Testis (tissue), 3 donors: ENCODE data around the gene PTPRU. TPM values are rescaled to one million over a fixed set of nuclear protein-coding genes. Genes with fewer than 3 reads are reported as not detected.

ENCODE experiments used
- DNase-seq: peaks from one replicate; pipeline ENCODE4 v3.0.0-alpha.2; 2019
- H3K27ac ChIP-seq, 2 donors: fragments of 200-600 bp; sonication (generic); one replicate each; pipeline ENCODE4 v1.5.1; 2019
- H3K27me3 ChIP-seq: fragments of 200-600 bp; sonication (generic); one replicate; pipeline ENCODE4 v1.5.1; 2019
- H3K36me3 ChIP-seq: fragments of 200-600 bp; sonication (generic); one replicate; pipeline ENCODE4 v1.5.1; 2017; ENCODE audit warnings: low read depth; ENCODE audit errors: missing control alignments
- H3K4me1 ChIP-seq: fragments of 200-600 bp; sonication (generic); one replicate; pipeline ENCODE4 v1.5.1; 2019
- H3K4me3 ChIP-seq, 2 donors: fragments of 200-600 bp; sonication (generic); one replicate each; pipeline ENCODE4 v1.5.1; 2017 to 2019
- H3K9me3 ChIP-seq: fragments of 200-600 bp; sonication (generic); one replicate; pipeline ENCODE4 v1.5.1; 2017
- POLR2A ChIP-seq: fragments of 450-650 bp; IDR thresholded peaks from one replicate; pipeline ENCODE4 v1.6.1; 2017; ENCODE audit warnings: antibody characterized with exemption, mild to moderate bottlenecking, moderate library complexity
- WGBS, 2 donors: methylation state at CpG; one replicate each; pipeline ENCODE4 v1.1.5; 2018; 5-methylcytosine and 5-hydroxymethylcytosine counted together
- intact Hi-C: fragments of 100-400 bp; cut with DNase I; formaldehyde crosslinking; loops from one replicate; pipeline ENCODE4 v1.15.1; 2023; ENCODE audit warnings: low total_unique reads
- polyA plus RNA-seq: library from polyadenylated mRNA; stranded (reverse); fragments of 350-450 nt; fragmentation: Illumina TruSeq; extraction: RNeasy Lipid Tissue Mini Kit (QIAGEN cat#74804); gene quantifications from one replicate; pipeline ENCODE4 v1.2.3, GENCODE V29; 2014; ENCODE audit warnings: low read depth, low replicate concordance; ENCODE audit not compliant: insufficient read depth
- total RNA-seq, 2 donors: library from RNA; depleted of rRNA; stranded (reverse); fragments of >200 nt; gene quantifications; one replicate each; pipeline ENCODE4 v1.2.3, GENCODE V29; 2016
- TF ChIP-seq, protein P1 (sequence below), 3 experiments: fragments of 450-650 bp in 2 of 3; fragments of 200-600 bp in 1 of 3; sonication (generic) in 1 of 3; IDR thresholded peaks; one replicate each; pipeline ENCODE4 v1.5.1; 2016 to 2019; ENCODE audit warnings: antibody characterized with exemption in 3 of 3, mild to moderate bottlenecking in 2 of 3, moderate library complexity in 1 of 3

The PTPRU gene
- total and polyA plus RNA-seq, 3 donors from 2014 or later: 13.3 to 39.1 (median 21.7) TPM

DNA sequence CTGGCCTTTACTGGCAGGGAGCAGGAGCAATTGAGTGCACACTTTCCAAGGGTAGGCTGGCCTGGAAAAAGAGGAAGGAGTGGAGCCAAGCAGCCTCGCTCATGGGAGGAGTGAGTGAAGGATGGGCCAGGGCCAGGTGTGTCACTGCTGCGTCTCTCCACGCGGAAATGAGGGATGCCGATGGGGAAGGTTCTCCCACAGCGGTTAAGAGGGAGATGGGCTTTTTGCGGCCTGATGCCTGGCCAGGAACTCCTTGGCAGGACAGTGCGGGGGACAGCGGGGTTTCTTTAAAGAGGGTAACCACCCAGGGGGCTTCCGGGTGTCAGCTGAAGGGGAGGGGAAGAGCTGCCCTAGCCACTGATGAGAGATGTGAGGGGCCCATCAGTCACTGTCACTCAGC, 82.4 kb downstream of the PTPRU start:
- Histone ChIP-seq H3K9me3 (no peaks in the 10 kb centered on the region), H3K4me1 (no peaks in the 10 kb centered on the region), H3K36me3 (no peaks in the 10 kb centered on the region), H3K4me3 (no peak overlapping the region), H3K27ac (no peak overlapping the region), H3K27me3 (no peaks in the 10 kb centered on the region)
- intact Hi-C loops: no loop called here
- WGBS, 2 donors: 94 to 96% methylated on average over 10 of the region's 10 CpGs
- DNase-seq: no peak
- TF ChIP-seq, protein P1, sequence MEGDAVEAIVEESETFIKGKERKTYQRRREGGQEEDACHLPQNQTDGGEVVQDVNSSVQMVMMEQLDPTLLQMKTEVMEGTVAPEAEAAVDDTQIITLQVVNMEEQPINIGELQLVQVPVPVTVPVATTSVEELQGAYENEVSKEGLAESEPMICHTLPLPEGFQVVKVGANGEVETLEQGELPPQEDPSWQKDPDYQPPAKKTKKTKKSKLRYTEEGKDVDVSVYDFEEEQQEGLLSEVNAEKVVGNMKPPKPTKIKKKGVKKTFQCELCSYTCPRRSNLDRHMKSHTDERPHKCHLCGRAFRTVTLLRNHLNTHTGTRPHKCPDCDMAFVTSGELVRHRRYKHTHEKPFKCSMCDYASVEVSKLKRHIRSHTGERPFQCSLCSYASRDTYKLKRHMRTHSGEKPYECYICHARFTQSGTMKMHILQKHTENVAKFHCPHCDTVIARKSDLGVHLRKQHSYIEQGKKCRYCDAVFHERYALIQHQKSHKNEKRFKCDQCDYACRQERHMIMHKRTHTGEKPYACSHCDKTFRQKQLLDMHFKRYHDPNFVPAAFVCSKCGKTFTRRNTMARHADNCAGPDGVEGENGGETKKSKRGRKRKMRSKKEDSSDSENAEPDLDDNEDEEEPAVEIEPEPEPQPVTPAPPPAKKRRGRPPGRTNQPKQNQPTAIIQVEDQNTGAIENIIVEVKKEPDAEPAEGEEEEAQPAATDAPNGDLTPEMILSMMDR (IDR thresholded peaks at IDR 0.05): no peak
- TF ChIP-seq POLR2A: no peak

DNA sequence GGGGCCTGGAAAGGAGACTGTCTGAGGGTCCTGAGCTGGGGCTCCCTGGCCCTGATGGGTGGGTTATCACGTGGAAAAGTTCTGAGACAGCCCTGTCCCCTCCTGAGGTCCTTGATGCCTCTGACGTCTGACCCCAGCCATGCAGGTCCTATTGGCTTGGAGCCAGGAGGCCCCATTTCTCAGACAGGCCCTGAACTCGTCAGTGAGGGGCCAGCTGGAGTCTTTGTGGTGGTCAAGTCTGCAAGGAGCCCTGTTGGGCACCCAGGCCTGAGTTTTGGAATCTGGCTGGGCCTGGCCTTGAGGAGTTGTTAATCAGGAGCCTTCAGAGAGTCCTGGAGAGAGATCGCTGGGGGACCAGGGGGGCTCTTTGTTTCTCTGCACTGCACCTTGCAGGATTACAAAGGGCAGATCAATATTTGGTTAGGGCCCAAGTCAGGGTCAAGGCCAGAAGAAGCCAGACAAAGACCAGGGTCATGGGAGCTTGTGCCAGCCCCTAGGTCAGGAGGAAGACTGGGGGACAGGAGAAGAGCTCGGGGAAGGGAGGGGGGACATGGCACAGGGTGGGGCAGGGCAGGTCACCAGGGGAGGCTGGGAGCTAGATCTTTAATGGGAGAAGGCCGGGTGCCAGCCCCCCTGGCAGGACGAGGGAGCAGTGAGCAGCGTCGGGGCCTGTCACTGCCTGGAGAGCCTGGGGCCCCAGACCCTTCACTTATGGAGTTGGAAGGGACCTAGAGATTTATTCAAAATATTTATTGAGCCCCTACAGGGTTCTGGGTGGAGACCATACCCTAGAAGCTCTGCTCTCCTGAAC, 83.2 kb downstream of the PTPRU start:
- Histone ChIP-seq H3K4me3 (no peak overlapping the region), H3K27me3 (no peaks in the 10 kb centered on the region), H3K4me1 (no peaks in the 10 kb centered on the region), H3K9me3 (no peaks in the 10 kb centered on the region), H3K36me3 (no peaks in the 10 kb centered on the region), H3K27ac (no peak overlapping the region)
- intact Hi-C loops: no loop called here
- no peak for DNase-seq
- TF ChIP-seq, protein P1 (IDR thresholded peaks at IDR 0.05): no peak
- no peak for TF ChIP-seq POLR2A
- 82 to 100% methylated on average over 4 to 9 of the region's 9 CpGs for WGBS, 2 donors

DNA sequence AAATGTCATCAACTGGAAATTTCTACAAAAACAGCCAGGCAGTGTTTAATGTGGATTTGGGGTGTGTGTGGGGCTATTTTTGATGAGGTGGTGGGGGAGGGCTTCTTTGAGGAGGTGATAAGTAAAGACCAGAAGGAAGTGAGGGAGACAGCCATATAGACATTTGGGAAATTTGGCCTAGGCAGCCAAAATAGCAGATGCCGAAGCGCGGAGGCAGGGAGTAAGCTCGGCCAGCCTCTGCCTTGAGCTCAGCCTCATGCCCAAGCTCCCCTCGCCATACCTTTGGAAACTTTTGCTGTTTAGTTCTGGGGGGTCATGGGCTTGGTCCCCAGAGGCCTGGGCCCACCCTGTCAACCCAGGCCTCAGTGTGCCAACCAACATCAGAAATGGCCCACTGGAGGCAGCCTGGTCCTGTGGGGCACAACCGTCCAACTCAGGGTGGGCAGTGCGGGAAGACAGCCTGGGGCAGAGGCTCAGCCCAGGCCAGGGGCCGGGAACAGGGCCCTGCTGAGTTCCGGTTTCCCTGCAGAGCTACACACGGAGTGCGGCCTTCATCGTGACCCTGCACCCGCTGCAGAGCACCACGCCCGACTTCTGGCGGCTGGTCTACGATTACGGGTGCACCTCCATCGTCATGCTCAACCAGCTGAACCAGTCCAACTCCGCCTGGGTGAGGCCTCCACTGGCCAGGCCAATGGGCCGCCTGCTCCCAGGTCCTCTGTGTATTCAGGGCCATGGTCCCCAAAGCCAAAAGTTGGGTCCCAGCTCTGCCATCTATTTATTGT, 84.0 kb downstream of the PTPRU start:
- no peak for DNase-seq
- 92 to 97% methylated on average over 19 to 21 of the region's 21 CpGs for WGBS, 2 donors
- TF ChIP-seq POLR2A: no peak
- TF ChIP-seq, protein P1 (IDR thresholded peaks at IDR 0.05): no peak
- H3K9me3 ChIP-seq: no peaks in the 10 kb centered on the region
- intact Hi-C loops: no loop called here
- no peak overlapping the region for H3K4me3 ChIP-seq
- H3K27ac ChIP-seq: no peak overlapping the region
- H3K36me3 ChIP-seq: no peaks in the 10 kb centered on the region
- H3K27me3 ChIP-seq: no peaks in the 10 kb centered on the region
- H3K4me1 ChIP-seq: no peaks in the 10 kb centered on the region

DNA sequence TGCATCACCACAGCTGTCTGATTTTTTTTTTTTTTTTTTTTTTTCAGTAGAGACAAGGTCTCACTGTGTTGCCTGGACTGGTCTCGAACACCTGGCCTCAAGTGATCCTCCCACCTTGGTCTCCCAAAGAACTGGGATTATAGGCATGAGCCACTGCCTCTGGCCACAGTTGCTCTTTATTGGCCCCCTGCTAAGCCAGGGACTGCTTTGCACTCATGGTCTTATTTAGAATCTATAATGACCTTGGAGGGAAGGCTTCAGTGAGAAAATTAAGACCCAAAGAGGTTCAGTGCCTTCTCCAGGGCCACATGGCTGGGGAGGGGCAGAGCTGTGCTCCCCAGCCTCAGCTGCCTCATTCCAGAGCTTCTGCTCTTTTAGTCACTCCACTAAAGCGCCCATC, 84.9 kb downstream of the PTPRU start:
- Histone ChIP-seq H3K9me3 (no peaks in the 10 kb centered on the region), H3K27me3 (no peaks in the 10 kb centered on the region), H3K4me3 (no peak overlapping the region), H3K36me3 (no peaks in the 10 kb centered on the region), H3K4me1 (no peaks in the 10 kb centered on the region), H3K27ac (no peak overlapping the region)
- 95 to 98% methylated on average over 2 of the region's 2 CpGs for WGBS, 2 donors
- DNase-seq: no peak
- intact Hi-C loops: no loop called here
- TF ChIP-seq POLR2A: no peak
- TF ChIP-seq, protein P1 (IDR thresholded peaks at IDR 0.05): no peak
